Lower lobe of right lung (tissue), 2 donors: ENCODE data around the gene KCNH8. TPM values are rescaled to one million over a fixed set of nuclear protein-coding genes. Genes with fewer than 3 reads are reported as not detected.

ENCODE experiments used
- ATAC-seq, 2 donors: fragments of 200-7000 bp; cut with Tn5 transposase; one replicate each; pipeline ENCODE4 v1.9.1; 2020 to 2022; ENCODE audit warnings: mild to moderate bottlenecking in 2 of 2, moderate library complexity in 2 of 2
- DNase-seq: peaks from one replicate; pipeline ENCODE4 v3.0.0-alpha.2; 2020
- H3K27ac ChIP-seq: fragments of 200-600 bp; one replicate; pipeline ENCODE4 v1.8.0; 2022
- H3K27me3 ChIP-seq: fragments of 200-600 bp; one replicate; pipeline ENCODE4 v1.8.0; 2022; ENCODE audit warnings: low read depth
- H3K36me3 ChIP-seq: fragments of 200-600 bp; one replicate; pipeline ENCODE4 v1.8.0; 2022; ENCODE audit warnings: mild to moderate bottlenecking
- H3K4me1 ChIP-seq: fragments of 200-600 bp; one replicate; pipeline ENCODE4 v1.8.0; 2022
- H3K4me3 ChIP-seq: fragments of 200-600 bp; one replicate; pipeline ENCODE4 v1.8.0; 2022; ENCODE audit warnings: mild to moderate bottlenecking
- H3K9me3 ChIP-seq: fragments of 200-600 bp; one replicate; pipeline ENCODE4 v1.8.0; 2022
- intact Hi-C: fragments of 100-400 bp; cut with DNase I; formaldehyde crosslinking; loops from one replicate; pipeline ENCODE4 v1.11.0; 2022
- total RNA-seq: library from RNA; stranded (reverse); fragmentation: NEBNext Ultra II Directional; extraction: Animal tissue kit (Norgen Biotek cat#: 25700); gene quantifications from one replicate; pipeline ENCODE4 v1.2.1, GENCODE V29; 2021
- TF ChIP-seq, protein P1 (sequence below): fragments of 200-600 bp; IDR thresholded peaks from one replicate; pipeline ENCODE4 v1.8.0; 2022; ENCODE audit warnings: antibody characterized with exemption, mild to moderate bottlenecking
- donor health status: DM: no; HTN: yes; CAD: no; lungs with severe emphysema.

The KCNH8 gene
- total RNA-seq, 1 donor from 2014 or later: 0.12 TPM

DNA sequence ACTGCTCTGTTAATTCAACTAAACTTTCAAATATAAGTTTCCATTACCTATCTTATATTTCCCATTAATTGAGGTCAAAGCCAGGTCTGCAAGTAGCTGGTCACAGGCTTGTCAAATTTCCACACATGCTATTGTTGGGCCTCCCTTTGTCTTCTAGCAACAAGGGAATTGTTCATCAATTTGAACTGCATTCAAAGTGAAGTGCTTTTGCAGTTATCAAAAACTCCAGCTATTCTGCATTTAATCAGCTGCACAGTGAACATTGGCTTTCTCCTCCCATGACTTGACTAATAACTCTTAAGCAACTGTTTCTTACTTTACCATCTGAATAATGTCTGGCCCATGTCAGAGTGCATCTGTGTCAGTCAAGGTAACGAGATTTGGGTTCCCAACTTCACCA, 198.4 kb downstream of the KCNH8 start:
- TF ChIP-seq, protein P1, sequence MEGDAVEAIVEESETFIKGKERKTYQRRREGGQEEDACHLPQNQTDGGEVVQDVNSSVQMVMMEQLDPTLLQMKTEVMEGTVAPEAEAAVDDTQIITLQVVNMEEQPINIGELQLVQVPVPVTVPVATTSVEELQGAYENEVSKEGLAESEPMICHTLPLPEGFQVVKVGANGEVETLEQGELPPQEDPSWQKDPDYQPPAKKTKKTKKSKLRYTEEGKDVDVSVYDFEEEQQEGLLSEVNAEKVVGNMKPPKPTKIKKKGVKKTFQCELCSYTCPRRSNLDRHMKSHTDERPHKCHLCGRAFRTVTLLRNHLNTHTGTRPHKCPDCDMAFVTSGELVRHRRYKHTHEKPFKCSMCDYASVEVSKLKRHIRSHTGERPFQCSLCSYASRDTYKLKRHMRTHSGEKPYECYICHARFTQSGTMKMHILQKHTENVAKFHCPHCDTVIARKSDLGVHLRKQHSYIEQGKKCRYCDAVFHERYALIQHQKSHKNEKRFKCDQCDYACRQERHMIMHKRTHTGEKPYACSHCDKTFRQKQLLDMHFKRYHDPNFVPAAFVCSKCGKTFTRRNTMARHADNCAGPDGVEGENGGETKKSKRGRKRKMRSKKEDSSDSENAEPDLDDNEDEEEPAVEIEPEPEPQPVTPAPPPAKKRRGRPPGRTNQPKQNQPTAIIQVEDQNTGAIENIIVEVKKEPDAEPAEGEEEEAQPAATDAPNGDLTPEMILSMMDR: no peak
- Histone ChIP-seq H3K9me3 (no peaks in the 10 kb centered on the region), H3K27ac (no peak overlapping the region), H3K4me1 (no peaks in the 10 kb centered on the region), H3K4me3 (no peak overlapping the region), H3K36me3 (no peaks in the 10 kb centered on the region), H3K27me3 (no peaks in the 10 kb centered on the region)
- DNase-seq: no peak
- ATAC-seq: no peak
- intact Hi-C loops: no loop called here

DNA sequence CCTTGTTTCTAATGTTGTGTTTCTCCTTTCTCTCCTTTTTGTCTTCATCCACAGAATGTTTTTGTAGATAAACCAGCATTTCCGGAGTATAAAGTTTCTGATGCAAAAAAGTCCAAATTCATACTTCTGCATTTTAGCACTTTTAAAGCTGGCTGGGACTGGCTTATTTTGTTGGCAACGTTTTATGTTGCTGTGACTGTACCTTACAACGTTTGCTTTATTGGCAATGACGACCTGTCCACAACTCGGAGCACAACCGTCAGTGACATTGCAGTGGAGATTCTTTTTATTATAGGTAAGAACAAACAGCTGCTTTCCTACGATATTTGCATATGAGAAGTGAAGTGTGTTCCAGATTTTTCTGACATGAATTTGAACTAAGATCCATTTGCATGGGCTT, 199.4 kb downstream of the KCNH8 start:
- H3K27me3 ChIP-seq: no peaks in the 10 kb centered on the region
- ATAC-seq: no peak
- TF ChIP-seq, protein P1: no peak
- no peaks in the 10 kb centered on the region for H3K9me3 ChIP-seq
- no peaks in the 10 kb centered on the region for H3K4me1 ChIP-seq
- H3K27ac ChIP-seq: no peak overlapping the region
- intact Hi-C loops: no loop called here
- no peak overlapping the region for H3K4me3 ChIP-seq
- DNase-seq: no peak
- no peaks in the 10 kb centered on the region for H3K36me3 ChIP-seq

GRCh38 chr3:19348500-19348899, 200.2 kb downstream of the KCNH8 start:
- no peak for ATAC-seq
- H3K36me3 ChIP-seq: no peaks in the 10 kb centered on the region
- no peak for DNase-seq

GRCh38 chr3:19348941-19349564, 200.7 kb downstream of the KCNH8 start:
- TF ChIP-seq, protein P1: peak; percentile 65
- Histone ChIP-seq H3K9me3 (no peaks in the 10 kb centered on the region), H3K36me3 (no peaks in the 10 kb centered on the region), H3K27me3 (no peaks in the 10 kb centered on the region), H3K4me3 (no peak overlapping the region), H3K27ac (no peak overlapping the region), H3K4me1 (no peaks in the 10 kb centered on the region)
- intact Hi-C loops: no loop called here
- ATAC-seq (peak; percentile 53 to 67), DNase-seq (no peak)

More at GRCh38 chr3:19348500-19348899, 200.2 kb downstream of the KCNH8 start:
- H3K4me1 ChIP-seq: no peaks in the 10 kb centered on the region
- TF ChIP-seq, protein P1: no peak
- no peak overlapping the region for H3K27ac ChIP-seq
- H3K4me3 ChIP-seq: no peak overlapping the region
- H3K9me3 ChIP-seq: no peaks in the 10 kb centered on the region
- H3K27me3 ChIP-seq: no peaks in the 10 kb centered on the region
- intact Hi-C loops: no loop called here

- intact Hi-C loops: no loop called here
- H3K4me3 ChIP-seq: no peak overlapping the region
- DNase-seq: no peak
- H3K36me3 ChIP-seq: no peaks in the 10 kb centered on the region
- H3K9me3 ChIP-seq: no peaks in the 10 kb centered on the region
- H3K4me1 ChIP-seq: no peaks in the 10 kb centered on the region
- no peak overlapping the region for H3K27ac ChIP-seq
- H3K27me3 ChIP-seq: no peaks in the 10 kb centered on the region
- TF ChIP-seq, protein P1: no peak
- no peak for ATAC-seq
These were observed 209.6 kb downstream of the KCNH8 start for GRCh38 chr3:19357947-19358346.
